HCT116 (cell line): ENCODE measurements around the gene PPIL1. TPM values are rescaled to one million over a fixed set of nuclear protein-coding genes. Genes with fewer than 3 reads are reported as not detected.

Experiments
- EGR1 ChIP-seq: IDR thresholded peaks from 2 replicates; pipeline ENCODE4 v1.6.1; 2012; ENCODE audit warnings: low read depth
- EZH2 ChIP-seq: fragments of 200-600 bp; sonication (generic); IDR thresholded peaks from 2 replicates; pipeline ENCODE4 v1.6.1; 2017; ENCODE audit warnings: antibody characterized with exemption, mixed run types
- JUND ChIP-seq: IDR thresholded peaks from 2 replicates; pipeline ENCODE4 v1.6.1; 2012
- POLR2AphosphoS5 ChIP-seq: IDR thresholded peaks from 2 replicates; pipeline ENCODE4 v1.6.1; 2011; ENCODE audit warnings: mild to moderate bottlenecking, low read depth, low read length, moderate library complexity
- RAD21 ChIP-seq: IDR thresholded peaks from 2 replicates; pipeline ENCODE4 v1.6.1; 2012; ENCODE audit warnings: low read depth, mild to moderate bottlenecking
- REST ChIP-seq: IDR thresholded peaks from 2 replicates; pipeline ENCODE4 v1.6.1; 2012; ENCODE audit warnings: low read depth
- total RNA-seq: library from RNA; stranded (reverse); gene quantifications from one replicate; pipeline ENCODE4 v1.2.1, GENCODE V29; 2021; ENCODE audit not compliant: unreplicated experiment
- TF ChIP-seq, protein P1 (sequence below), 3 experiments: fragments of 200-600 bp in 1 of 3; sonication (generic) in 1 of 3; IDR thresholded peaks in 2 of 3; conservative IDR thresholded peaks in 1 of 3; 2 replicates each; pipeline ENCODE4 v1.5.1; 2012 to 2017; ENCODE audit warnings: low read depth in 2 of 3, low read length in 2 of 3, antibody characterized with exemption in 1 of 3, borderline replicate concordance in 1 of 3, control low read depth in 1 of 3, mild to moderate bottlenecking in 1 of 3, mixed read lengths in 1 of 3, mixed run types in 1 of 3, moderate library complexity in 1 of 3; ENCODE audit not compliant: insufficient read depth in 1 of 3
- TF ChIP-seq, protein P2 (sequence below): IDR thresholded peaks from 2 replicates; pipeline ENCODE4 v1.6.1; 2012

The PPIL1 gene
- total RNA-seq, 1 experiment from 2014 or later = 42.0 TPM

- no peak for TF ChIP-seq REST
- TF ChIP-seq, protein P1, sequence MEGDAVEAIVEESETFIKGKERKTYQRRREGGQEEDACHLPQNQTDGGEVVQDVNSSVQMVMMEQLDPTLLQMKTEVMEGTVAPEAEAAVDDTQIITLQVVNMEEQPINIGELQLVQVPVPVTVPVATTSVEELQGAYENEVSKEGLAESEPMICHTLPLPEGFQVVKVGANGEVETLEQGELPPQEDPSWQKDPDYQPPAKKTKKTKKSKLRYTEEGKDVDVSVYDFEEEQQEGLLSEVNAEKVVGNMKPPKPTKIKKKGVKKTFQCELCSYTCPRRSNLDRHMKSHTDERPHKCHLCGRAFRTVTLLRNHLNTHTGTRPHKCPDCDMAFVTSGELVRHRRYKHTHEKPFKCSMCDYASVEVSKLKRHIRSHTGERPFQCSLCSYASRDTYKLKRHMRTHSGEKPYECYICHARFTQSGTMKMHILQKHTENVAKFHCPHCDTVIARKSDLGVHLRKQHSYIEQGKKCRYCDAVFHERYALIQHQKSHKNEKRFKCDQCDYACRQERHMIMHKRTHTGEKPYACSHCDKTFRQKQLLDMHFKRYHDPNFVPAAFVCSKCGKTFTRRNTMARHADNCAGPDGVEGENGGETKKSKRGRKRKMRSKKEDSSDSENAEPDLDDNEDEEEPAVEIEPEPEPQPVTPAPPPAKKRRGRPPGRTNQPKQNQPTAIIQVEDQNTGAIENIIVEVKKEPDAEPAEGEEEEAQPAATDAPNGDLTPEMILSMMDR (IDR thresholded peaks at IDR 0.05 in 2 of 3, conservative IDR thresholded peaks at IDR 0.05 in 1 of 3; ENCODE audit: borderline replicate concordance in 1 of 3, insufficient read depth in 1 of 3, low read depth in 2 of 3, low read length in 2 of 3) = no peak
- TF ChIP-seq, protein P2, sequence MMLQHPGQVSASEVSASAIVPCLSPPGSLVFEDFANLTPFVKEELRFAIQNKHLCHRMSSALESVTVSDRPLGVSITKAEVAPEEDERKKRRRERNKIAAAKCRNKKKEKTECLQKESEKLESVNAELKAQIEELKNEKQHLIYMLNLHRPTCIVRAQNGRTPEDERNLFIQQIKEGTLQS = no peak
- TF ChIP-seq POLR2AphosphoS5 = no peak
- TF ChIP-seq RAD21 = no peak
- TF ChIP-seq EZH2 = no peak
- TF ChIP-seq EGR1 = no peak
- no peak for TF ChIP-seq JUND
Observed at GRCh38 chr6:36838896-36839748, 35.5 kb downstream of the PPIL1 start, which contains the start of gene CPNE5 (continued).
